HG03060 (cell line): Measurements from ENCODE around the gene CAPN10.

ENCODE experiments used
- ATAC-seq: cut with Tn5 transposase; IDR thresholded peaks from one replicate; pipeline ENCODE4 v1.9.1; 2021; ENCODE audit warnings: low read depth, moderate number of reproducible peaks; ENCODE audit not compliant: unreplicated experiment

CAPN10 gene

GRCh38 chr2:240636563-240637115, 50.1 kb downstream of the CAPN10 start:
- ATAC-seq = no peak

- ATAC-seq = no peak
These were observed 50.8 kb downstream of the CAPN10 start for GRCh38 chr2:240637116-240637900.

GRCh38 chr2:240637901-240638345, 51.4 kb downstream of the CAPN10 start:
- no peak for ATAC-seq

- ATAC-seq = no peak
These were observed 52.1 kb downstream of the CAPN10 start for GRCh38 chr2:240638512-240639160.

- no peak for ATAC-seq
These were observed 53.0 kb downstream of the CAPN10 start for GRCh38 chr2:240639566-240639965.

GRCh38 chr2:240640939-240641338, 54.4 kb downstream of the CAPN10 start:
- no peak for ATAC-seq

GRCh38 chr2:240642061-240642805, 55.7 kb downstream of the CAPN10 start:
- no peak for ATAC-seq

- ATAC-seq = no peak
These were observed 56.2 kb downstream of the CAPN10 start for GRCh38 chr2:240642806-240643092.

- ATAC-seq = no peak
These were observed 56.7 kb downstream of the CAPN10 start for GRCh38 chr2:240643093-240643810.

GRCh38 chr2:240643811-240644150, 57.2 kb downstream of the CAPN10 start:
- ATAC-seq = no peak

GRCh38 chr2:240644171-240644651, 57.7 kb downstream of the CAPN10 start:
- no peak for ATAC-seq

GRCh38 chr2:240644859-240645301, 58.3 kb downstream of the CAPN10 start:
- ATAC-seq = no peak

- no peak for ATAC-seq
These were observed 58.8 kb downstream of the CAPN10 start for GRCh38 chr2:240645346-240645745.

GRCh38 chr2:240645801-240646175, 59.3 kb downstream of the CAPN10 start:
- ATAC-seq = no peak

- no peak for ATAC-seq
These were observed 59.8 kb downstream of the CAPN10 start for GRCh38 chr2:240646176-240646899.

- no peak for ATAC-seq
These were observed 60.5 kb downstream of the CAPN10 start for GRCh38 chr2:240646900-240647502.

GRCh38 chr2:240647503-240648154, 61.1 kb downstream of the CAPN10 start:
- no peak for ATAC-seq

GRCh38 chr2:240648155-240648649, 61.7 kb downstream of the CAPN10 start:
- ATAC-seq = no peak
